HG02588 (cell line): ENCODE data around the gene DCTN5.
"Not testable (repeated sequence)": the region's sequence is repeated elsewhere in the genome, so short reads cannot be mapped to it uniquely, and the experiment has no call there.

Source experiments
- ATAC-seq: cut with Tn5 transposase; IDR thresholded peaks from one replicate; pipeline ENCODE4 v1.9.1; 2021; ENCODE audit warnings: mild to moderate bottlenecking, moderate library complexity; ENCODE audit not compliant: unreplicated experiment

Gene DCTN5

GRCh38 chr16:23691483-23692189 is 50.4 kb downstream of the DCTN5 start:
- ATAC-seq: no peak

GRCh38 chr16:23692190-23692837 is 51.0 kb downstream of the DCTN5 start:
- no peak for ATAC-seq

DNA sequence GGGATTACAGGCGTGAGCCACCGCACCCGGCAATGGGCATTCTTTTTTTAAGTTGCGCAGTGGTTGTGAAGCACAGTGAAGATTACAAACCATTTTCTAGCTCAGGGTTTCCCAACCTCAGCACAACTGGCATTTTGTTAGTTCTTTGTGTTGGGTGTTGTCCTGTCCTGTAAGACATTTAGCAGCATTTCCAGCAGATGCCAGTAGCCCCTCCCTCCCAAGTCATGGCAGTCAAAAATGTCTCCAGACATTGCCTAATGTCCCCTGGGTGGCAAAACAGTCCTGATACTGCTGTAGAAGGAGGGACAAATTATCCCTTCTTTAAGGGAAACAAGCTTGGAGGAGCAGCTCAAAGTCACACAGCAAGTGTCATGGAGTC is 53.0 kb downstream of the DCTN5 start:
- ATAC-seq: no peak

GRCh38 chr16:23694644-23695373 is 53.5 kb downstream of the DCTN5 start:
- ATAC-seq: no peak

DNA sequence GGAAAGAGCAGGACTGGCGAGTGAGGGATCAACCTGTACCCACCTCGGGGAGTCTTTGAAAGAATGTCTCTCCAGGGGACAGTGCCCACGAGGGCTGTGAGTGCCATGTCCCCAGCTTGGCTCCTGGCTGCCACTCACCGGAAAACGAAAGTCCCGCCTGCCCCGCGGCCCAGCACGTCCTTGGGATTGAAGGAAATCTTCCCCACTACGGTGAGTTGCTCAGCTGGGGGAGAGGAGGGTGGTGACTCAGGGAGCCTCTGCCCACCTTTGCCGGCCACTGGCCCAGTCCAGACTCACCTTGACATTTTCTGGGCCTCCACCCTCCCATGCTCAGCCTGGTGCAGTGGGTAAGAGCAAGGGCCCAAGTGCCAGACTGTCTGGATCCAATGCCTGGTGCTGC is 54.5 kb downstream of the DCTN5 start:
- ATAC-seq: no peak

- ATAC-seq: no peak
Observed at GRCh38 chr16:23699100-23699499, 57.8 kb downstream of the DCTN5 start.

DNA sequence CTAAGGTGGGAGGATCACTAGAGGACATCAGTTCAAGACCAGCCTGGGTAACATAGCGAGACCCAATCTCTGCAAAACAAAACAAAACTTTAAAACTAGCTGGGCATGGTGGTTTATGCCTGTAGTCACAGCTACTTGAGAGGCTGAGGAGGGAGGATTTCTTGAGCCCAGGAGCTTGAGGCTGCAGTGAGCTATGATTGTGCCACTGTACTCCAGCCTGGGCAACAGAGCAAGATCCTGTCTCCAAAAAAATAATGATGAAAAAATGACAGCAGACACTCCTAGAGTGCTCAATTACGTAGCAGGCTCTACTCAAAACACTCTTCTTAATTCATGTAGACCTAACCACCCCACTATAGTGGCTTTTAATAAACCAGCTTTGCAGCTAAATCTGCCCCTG is 58.8 kb downstream of the DCTN5 start:
- ATAC-seq: no peak

GRCh38 chr16:23700509-23700908 is 59.2 kb downstream of the DCTN5 start:
- ATAC-seq: no peak

DNA sequence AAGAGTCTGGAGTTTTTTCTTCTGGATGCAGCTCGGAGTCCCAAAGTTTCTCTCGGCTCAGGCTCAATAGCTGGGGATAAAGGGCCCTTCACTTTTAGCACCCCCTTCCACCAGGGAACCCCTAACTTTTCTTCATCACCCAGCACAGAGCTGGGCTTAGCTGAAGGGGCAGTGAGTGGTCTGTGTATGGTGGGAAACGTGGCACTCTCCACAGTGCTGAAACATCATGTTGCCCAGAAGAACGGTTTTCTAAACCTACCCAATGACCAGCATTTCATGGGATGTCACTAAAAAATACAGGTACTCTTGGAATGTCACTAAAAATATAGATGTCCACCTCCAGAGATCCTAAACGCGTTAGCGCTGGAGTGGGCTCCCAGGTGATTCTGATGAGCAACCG is 59.8 kb downstream of the DCTN5 start:
- ATAC-seq: no peak

DNA sequence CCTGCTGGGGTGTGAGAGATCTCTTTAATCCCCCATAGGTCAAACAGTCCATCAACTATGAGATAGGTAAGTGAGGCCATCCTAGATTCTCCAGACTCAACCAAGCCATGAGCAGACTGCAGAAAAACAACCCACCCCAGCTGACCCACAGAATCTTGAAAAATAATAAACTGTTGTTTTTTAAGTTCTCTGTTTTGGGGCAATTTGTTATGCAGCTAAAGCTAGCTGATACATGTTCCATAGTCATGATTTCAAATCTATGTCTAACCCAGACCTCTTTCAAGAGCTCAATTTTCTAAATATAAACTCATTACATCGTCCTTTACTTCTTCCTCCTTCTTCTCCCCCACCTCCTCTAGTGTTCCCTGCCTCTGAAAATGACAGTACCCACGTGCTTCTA is 61.7 kb downstream of the DCTN5 start:
- ATAC-seq: no peak

- ATAC-seq: no peak
Observed at GRCh38 chr16:23704772-23705516, 63.7 kb downstream of the DCTN5 start.

- no peak for ATAC-seq
Observed at GRCh38 chr16:23705517-23705902, 64.2 kb downstream of the DCTN5 start.

DNA sequence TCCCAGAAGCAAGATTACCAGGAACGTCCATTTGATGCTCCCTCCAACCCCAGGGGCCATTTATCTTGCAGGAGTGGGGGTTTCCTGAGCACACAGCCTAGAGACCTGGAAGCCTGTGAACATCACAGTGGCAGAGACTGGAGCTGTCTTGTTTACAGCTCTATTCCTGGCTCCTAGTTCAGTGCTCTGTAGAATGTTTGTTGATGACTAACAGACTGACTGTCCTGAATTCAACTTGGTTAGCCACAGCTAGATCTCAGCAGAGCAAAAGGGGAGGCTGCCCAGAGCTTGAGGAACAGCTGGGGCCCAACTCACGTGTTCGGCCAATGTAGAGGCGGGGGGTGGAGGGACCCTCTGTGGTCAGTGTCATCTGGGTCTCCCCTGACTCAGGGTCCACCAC is 65.2 kb downstream of the DCTN5 start:
- ATAC-seq: no peak

GRCh38 chr16:23709536-23709935 is 68.3 kb downstream of the DCTN5 start:
- no peak for ATAC-seq

- ATAC-seq: no peak
Observed at GRCh38 chr16:23710008-23710407, 68.7 kb downstream of the DCTN5 start.

DNA sequence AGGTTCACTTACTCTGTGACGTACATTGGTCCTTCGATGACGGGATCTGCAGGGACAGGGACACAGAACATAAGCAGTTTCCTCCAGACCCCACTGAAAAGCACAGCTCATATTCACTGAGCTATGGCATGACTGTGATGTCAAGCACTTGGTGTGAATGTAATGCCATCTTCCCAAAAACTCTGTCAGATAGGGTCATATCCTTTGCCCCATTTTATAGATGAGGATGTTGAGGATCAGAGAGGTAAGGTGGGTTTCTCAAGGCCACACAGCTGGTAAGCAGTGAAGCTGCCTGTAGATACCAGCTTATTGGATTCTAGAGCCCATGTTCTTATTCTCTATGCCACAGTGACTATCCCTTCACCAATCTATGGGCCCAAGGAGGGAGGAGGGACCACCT is 69.2 kb downstream of the DCTN5 start:
- no peak for ATAC-seq

DNA sequence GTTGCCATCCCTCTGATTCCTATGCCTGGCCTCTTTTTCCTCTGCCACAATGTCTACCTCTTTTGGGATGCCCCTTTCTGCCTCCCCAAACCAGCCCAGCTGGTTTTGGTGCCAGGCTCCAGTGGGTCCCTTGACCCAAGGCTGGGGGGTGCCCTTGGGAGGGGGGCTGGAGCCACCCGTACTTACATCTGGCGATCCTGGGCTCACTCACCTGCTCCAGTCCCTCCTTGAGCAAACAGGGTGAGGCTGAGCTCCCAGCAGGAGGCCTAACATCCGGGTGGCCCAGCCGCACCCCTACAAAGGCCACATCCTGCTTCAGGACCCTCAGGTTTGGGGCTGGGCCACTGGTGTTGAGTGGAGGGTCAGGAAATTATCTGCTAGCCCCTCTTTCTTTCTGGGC is 70.5 kb downstream of the DCTN5 start:
- no peak for ATAC-seq

DNA sequence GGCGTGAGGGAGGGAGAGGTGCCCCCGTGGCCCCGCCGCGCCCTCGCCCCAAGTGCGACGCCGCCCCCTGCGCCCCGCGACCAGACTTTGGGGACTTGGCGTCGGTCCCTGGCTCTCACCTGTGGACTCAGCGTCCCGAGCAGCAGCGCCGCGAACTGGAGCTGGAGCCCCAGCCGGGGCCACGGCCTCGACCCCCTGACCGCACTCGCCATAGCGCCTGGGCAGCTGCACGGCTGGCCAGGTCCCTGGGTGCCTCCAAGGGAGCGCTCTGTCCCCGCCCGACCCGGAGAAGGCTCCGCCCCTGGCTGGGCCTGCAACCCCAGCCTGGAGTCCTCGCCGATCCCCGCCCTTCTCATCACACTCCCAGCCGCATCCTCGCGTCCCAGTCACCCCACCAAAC is 71.7 kb downstream of the DCTN5 start, which contains the start of gene ERN2:
Gene ERN2, minus strand, starts transcription at position 247 of the 400 bp plus-strand sequence. Its CDS starts 35 bp downstream, at position 212.
- no peak for ATAC-seq

GRCh38 chr16:23716484-23716883 is 75.2 kb downstream of the DCTN5 start:
- ATAC-seq: no peak

DNA sequence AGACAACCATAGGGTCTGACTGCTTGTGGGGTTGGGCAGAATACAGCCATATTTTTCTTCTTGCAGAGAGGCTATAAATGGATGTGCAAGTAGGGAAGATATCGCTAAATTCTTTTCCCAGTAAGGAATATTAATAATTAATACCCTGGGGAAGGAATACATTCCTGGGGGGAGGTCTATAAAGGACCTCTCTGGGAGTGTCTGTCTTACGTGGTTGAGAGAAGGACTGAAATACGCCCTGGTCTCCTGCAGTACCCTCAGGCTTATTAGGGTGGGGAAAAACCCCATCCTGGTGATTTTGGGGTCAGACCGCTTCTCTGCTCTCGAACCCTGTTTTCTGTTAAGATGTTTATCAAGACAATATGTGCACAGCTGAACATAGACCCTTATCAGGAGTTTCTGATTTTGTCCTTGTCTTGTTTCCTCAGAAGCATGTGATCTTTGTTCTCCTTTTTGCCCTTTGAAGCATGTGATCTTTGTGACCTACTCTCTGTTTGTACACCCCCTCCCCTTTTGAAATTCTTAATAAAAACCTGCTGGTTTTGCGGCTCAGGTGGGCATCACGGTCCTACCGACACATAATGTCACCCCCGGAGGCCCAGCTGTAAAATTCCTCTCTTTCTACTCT is 81.5 kb downstream of the DCTN5 start:
- ATAC-seq: not testable (repeated sequence)
